Measurements from ENCODE around the gene PTPA.
"Not testable (repeated sequence)": the region's sequence is repeated elsewhere in the genome, so short reads cannot be mapped to it uniquely, and the experiment has no call there.

Gene PTPA

GRCh38 chr9:129109952-129110739 is 1.1 kb upstream of the PTPA start:
- no peak for DNase-seq

- peak; percentile 51 for DNase-seq
These were observed 425 bp downstream of the PTPA start for GRCh38 chr9:129111528-129112151.

GRCh38 chr9:129112526-129112925 is 1.3 kb downstream of the PTPA start:
- DNase-seq, result not testable (repeated sequence)

DNA sequence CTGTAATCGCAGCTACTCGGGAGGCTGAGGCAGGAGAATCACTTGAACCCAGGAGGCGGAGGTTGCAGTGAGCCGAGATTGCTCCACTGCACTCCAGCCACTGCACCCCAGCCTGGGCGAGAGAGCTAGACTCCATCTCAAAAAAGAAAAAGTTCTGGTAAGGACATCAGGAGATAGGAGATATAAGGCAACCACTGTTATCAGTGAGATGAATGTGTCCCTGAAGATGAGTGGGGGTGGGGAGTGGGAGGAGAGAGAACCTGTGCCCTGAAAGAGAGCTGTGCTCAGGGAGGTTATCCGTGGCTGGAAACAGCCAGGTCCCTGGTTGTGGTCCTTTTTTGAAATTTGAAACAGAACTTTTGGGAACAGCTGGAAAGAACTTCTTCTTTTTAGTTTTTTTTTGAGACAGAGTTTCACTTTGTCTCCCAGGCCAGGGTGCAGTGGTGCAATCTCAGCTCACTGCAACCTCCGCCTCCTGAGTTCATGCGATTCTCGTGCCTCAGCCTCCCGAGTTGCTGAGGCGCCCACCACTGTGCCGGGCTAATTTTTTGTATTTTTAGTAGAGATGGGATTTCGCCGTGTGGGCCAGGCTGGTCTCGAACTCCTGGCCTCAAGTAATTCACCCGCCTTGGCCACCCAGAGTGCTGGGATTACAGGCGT is 2.6 kb downstream of the PTPA start:
- DNase-seq, result peak; percentile 60

- DNase-seq, result no peak
These were observed 7.6 kb downstream of the PTPA start for GRCh38 chr9:129118799-129119198.

DNA sequence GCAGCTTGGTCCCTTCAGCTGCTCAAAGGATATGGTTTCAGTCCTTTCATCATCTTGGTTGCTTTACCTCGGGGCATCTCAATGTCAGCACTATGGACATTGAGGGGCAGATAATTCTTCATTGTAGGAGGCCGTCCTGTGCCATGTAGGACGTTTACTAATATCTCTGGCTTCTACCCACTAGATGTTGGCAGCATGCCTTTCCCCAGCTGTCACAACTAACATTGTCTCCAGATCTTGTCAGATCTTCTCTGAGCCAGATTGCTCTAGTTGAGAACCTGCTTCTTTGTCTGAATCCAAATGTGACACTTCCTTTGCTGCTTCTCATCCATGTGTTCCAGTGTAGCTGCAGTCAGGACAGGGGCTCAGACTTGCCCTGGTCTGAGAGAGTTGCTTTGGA is 10.3 kb downstream of the PTPA start:
- DNase-seq, result no peak

DNA sequence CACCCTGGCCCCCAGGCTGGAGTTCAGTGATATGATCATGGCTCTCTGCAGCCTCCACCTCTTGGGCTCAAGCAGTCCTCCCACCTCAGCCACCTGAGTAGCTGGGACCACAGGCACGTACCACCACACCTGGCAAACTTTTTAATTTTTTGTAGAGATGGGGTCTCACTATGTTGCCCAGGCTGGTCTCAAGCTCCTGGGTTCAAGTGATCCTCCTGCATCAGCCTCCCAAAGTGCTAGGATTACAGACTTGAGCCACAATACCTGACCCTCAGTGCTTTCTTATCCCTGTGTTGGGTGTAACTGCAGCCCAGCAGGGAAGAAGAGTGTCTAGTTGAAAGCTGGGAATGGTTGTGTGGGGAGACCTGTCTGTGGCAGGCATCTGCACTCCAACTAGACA is 10.9 kb downstream of the PTPA start:
- DNase-seq, result no peak

DNA sequence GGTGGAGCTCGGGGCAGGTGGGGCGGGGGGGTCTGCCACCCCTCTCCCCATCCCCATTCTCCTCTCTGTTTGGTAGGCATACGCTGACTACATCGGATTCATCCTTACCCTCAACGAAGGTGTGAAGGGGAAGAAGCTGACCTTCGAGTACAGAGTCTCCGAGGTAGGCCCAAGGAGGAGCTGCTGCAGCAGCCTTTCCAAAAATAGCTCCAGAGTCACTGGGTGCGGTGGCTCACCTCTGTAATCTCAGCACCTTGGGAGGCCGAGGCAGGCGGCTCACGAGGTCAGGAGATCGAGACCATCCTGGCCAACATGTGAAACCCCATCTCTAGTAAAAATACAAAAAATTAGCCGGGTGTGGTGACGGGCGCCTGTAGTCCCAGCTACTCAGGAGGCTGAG is 11.8 kb downstream of the PTPA start:
- DNase-seq, result not testable (repeated sequence)

DNA sequence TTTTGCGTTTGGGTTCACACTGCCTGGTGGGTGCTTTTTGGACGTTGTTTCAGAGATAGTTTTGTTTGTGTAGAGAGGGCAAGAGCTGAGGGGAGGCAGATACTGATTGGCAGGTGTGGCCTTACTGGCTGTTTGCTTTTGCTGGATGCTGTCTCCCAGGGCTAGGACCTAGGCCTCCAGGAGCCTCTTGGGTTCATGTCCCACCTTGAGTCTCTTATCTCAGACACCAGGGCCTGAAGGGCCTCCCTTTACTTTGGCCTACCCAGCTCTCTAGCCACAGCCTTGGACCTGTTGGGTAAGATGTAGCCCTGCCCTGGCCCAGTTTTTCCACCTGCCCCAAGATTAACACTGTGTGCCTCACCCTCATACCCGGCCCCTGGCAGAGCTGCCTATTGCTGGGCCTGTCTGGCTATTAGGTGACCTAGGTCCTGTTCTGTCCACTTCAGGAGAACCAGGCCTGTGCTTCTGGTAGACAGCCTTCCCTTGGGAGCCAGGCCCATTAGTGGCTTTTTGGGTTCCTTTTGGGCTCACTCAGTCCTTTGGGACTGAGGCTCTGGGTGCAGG is 13.4 kb downstream of the PTPA start:
- DNase-seq, result no peak

DNA sequence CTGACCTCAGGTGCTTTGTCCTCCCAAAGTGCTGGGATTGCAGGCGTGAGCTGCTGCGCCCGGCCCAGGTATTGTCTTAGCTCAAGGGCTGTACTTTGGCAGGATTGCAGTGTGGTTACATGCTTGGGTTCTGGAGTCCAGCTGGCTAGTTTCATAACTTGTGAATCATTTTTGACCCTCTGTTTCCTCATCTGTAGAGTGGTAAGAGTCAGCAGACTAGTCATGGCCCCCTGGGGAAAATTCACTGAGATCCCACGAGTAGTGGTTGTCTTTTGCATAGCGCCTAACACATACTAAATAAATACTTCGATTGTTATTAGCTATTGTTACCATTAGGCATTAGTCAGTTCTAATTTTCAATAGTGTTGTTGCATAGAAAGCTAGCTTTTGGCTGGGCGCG is 14.3 kb downstream of the PTPA start:
- no peak for DNase-seq

DNA sequence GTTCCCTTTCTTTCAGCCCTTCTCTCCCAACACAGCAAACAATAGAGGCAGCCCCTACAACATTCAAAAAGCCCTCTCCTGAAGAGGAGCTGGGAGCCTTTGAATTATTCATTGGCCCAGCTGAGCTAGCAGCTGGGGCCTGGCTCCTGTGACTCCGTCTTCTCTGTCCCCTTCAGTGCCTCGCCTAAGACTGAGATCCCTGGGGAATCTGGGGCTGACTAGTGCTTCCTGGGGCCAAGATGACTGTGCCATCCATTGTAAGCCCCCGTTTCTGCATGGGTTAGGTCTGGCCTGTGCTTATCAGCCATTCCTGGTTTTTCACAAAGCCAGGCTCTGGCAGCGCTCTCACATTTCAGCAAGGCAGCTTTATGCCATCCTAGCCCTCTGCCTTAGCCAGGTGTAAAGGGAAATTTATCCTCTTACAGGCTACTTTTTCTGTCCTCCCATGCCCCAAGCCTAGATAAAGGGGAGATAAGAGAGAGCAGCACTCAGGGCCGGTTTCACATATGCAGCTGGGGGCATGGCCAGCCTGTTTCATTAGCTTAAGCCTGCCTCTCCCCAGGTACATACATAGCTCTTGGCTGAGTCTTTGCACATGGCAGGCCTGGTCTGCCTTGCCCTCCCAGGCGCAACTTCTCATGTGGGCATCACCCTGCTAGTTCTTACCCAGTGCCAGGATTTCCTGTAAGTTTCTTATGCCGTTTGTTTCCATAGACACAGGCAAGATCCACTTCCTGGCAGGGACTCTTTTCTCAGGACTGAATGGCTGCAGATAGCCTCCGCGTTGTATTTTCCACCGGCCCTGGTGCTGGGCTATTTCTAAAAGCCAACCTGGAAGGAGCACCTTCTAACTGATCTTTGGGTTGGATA is 15.8 kb downstream of the PTPA start:
- DNase-seq, result no peak

DNA sequence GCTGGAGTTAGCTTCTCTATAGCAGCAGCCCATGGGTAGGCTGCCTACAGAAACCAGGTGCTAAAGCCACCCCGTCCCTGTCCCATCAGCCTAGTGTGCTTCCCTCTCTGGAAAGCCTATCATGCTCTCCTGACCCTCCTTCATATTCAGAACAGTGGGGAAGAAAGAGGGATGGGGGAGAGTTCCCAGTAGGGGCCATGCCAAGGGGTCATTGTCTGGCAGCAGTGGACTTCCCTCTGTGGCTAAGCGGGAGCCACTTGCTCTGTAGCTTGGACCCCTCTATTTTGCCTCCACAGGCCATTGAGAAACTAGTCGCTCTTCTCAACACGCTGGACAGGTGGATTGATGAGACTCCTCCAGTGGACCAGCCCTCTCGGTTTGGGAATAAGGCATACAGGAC is 17.5 kb downstream of the PTPA start:
- no peak for DNase-seq

GRCh38 chr9:129130271-129130670 is 19.1 kb downstream of the PTPA start:
- DNase-seq, result not testable (repeated sequence)

- DNase-seq, result no peak
These were observed 19.6 kb downstream of the PTPA start for GRCh38 chr9:129130791-129131190.

- DNase-seq, result peak; percentile 64
These were observed 20.3 kb downstream of the PTPA start for GRCh38 chr9:129131300-129132145.

- DNase-seq, result no peak
These were observed 21.9 kb downstream of the PTPA start for GRCh38 chr9:129133082-129133481.

DNA sequence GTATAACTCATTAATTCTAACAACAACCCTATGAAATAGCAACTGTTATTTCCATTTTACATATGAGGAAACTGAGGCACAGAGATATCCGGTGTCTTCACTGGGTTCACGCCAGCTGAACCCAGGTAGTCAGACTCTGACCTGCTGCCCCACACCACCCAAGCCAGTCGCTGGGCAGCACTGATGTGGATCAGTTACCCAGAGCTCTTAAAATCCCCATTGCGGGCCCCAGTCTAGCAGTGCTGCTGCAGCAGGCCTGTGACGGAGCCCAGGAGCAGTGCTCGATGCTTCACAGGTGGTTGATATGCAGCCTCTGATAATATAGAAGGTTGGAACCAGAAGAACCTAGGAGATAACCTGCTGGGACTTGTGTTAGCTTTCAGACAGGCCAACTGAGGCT is 24.3 kb downstream of the PTPA start:
- no peak for DNase-seq

- no peak for DNase-seq
These were observed 25.3 kb downstream of the PTPA start for GRCh38 chr9:129136446-129137035.

- no peak for DNase-seq
These were observed 26.3 kb downstream of the PTPA start for GRCh38 chr9:129137292-129138143.

DNA sequence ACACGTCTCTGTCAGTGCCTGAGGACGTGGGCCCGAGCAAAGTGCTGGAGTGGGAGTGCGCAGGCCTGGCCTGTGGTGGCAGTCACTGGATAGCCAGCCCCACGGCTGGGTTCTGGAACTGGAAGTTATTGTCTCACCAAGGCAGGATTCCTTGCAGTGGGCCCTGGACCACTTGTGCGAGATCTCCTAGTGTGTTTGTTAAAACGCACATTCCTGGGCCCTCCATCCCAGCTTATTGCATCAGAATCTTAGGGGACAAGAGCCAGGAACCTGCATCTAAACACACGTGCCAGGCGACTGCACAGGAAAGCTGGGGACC is 26.9 kb downstream of the PTPA start:
- no peak for DNase-seq

Data from OCI-M1 (cell line).